Right cardiac atrium (tissue), 5 donors: ENCODE data around the gene BLOC1S3. TPM values are rescaled to one million over a fixed set of nuclear protein-coding genes. Genes with fewer than 3 reads are reported as not detected.

Source experiments
- ATAC-seq, 2 donors: fragments of 200-7000 bp; cut with Tn5 transposase; one replicate each; pipeline versions ENCODE4 v1.8.0 to v1.9.1; 2020; ENCODE audit warnings: moderate library complexity in 2 of 2, mild to moderate bottlenecking in 1 of 2
- DNase-seq, 3 donors: peaks; one replicate each; pipeline ENCODE4 v3.0.0-alpha.2; 2020
- H3K27ac ChIP-seq: one replicate; pipeline ENCODE4 v1.5.1; 2013; ENCODE audit warnings: mild to moderate bottlenecking, low read length, control low read depth, moderate library complexity
- H3K27me3 ChIP-seq: one replicate; pipeline ENCODE4 v1.6.1; 2013; ENCODE audit not compliant: control insufficient read depth, insufficient read depth
- H3K4me1 ChIP-seq: one replicate; pipeline ENCODE4 v1.6.1; 2013; ENCODE audit warnings: low read length; ENCODE audit not compliant: control insufficient read depth, insufficient read depth
- H3K4me3 ChIP-seq: one replicate; pipeline ENCODE4 v1.5.1; 2013; ENCODE audit warnings: low read length, control low read depth
- H3K9me3 ChIP-seq: one replicate; pipeline ENCODE4 v1.6.1; 2013; ENCODE audit warnings: low read length; ENCODE audit not compliant: control insufficient read depth
- WGBS: extraction: QIAGEN DNeasy Blood & Tissue Kit; methylation state at CpG from one replicate; pipeline ENCODE4 v1.1.7; 2013; 5-methylcytosine and 5-hydroxymethylcytosine counted together
- intact Hi-C, 4 donors: fragments of 100-400 bp; cut with DNase I; formaldehyde crosslinking; loops; one replicate each; pipeline versions ENCODE4 v1.11.0 to v1.14.0; 2022 to 2023
- polyA plus RNA-seq: library from polyadenylated mRNA; stranded (reverse); fragments of 200-250 nt; gene quantifications from one replicate; pipeline ENCODE4 v1.2.3, GENCODE V29; 2013
- total RNA-seq, 4 donors: library from RNA; stranded (reverse); fragmentation: NEBNext Ultra II Directional; extraction: Animal tissue kit (Norgen Biotek cat#: 25700); gene quantifications; one replicate each; pipeline ENCODE4 v1.2.1, GENCODE V29; 2021
- donor health status: healthy with polysubstance abuse.
- donor health status: DM: no; HTN: yes; CAD: no.
- donor health status: DM: no; HTN: no; CAD: no.
- donor health status: DM: no; HTN: yes; CAD: no; lungs with severe emphysema.
- donor health status: DM: yes; HTN: yes; CAD: no.

Gene BLOC1S3
- total and polyA plus RNA-seq, 5 donors: 2.4 to 8.2 (median 5.9) TPM

GRCh38 chr19:45191375-45191774, 12.8 kb downstream of the BLOC1S3 start:
- Histone ChIP-seq H3K27me3 (no peaks in the 10 kb centered on the region), H3K4me1 (no peaks in the 10 kb centered on the region), H3K27ac (no peak overlapping the region), H3K9me3 (no peaks in the 10 kb centered on the region), H3K4me3 (no peak overlapping the region)
- WGBS: 91% methylated on average over 4 of the region's 4 CpGs
- ATAC-seq (no peak), DNase-seq (peak in 1 of 3 donors; percentile 3)
- intact Hi-C loops: loop anchor here in 2 of 4 donors (10.0 kb wide), 1 partner anchor 53 kb away; the partner anchor contains the start of gene EXOC3L2 (in 2 of the 2)

GRCh38 chr19:45195764-45196163, 17.2 kb downstream of the BLOC1S3 start:
- H3K27ac ChIP-seq: no peak overlapping the region

GRCh38 chr19:45200568-45200967, 22.0 kb downstream of the BLOC1S3 start:
- peak; percentile 47 to 66 (median 53) for DNase-seq
- 38% methylated on average over 4 of the region's 4 CpGs for WGBS
- Histone ChIP-seq H3K9me3 (no peaks in the 10 kb centered on the region), H3K4me3 (no peak overlapping the region), H3K27ac (no peak overlapping the region), H3K4me1 (no peaks in the 10 kb centered on the region), H3K27me3 (no peaks in the 10 kb centered on the region)
- intact Hi-C loops: loop anchor here in 1 of 4 donors (5.0 kb wide), 1 partner anchor 137 kb away; no protein-coding TSS in a partner anchor
- peak; percentile 79 to 87 for ATAC-seq

More at GRCh38 chr19:45195764-45196163, 17.2 kb downstream of the BLOC1S3 start:
- Histone ChIP-seq H3K27me3 (no peaks in the 10 kb centered on the region), H3K9me3 (no peaks in the 10 kb centered on the region), H3K4me1 (no peaks in the 10 kb centered on the region), H3K4me3 (no peak overlapping the region)
- 90% methylated on average over 6 of the region's 6 CpGs for WGBS
- ATAC-seq (no peak), DNase-seq (no peak)
- intact Hi-C loops: loop anchor here in 2 of 4 donors (10.0 kb wide), 1 partner anchor 49 kb away; the partner anchor contains the start of gene EXOC3L2 (in 2 of the 2)

- no peaks in the 10 kb centered on the region for H3K27me3 ChIP-seq
- no peaks in the 10 kb centered on the region for H3K4me1 ChIP-seq
- intact Hi-C loops: loop anchor here in 1 of 4 donors (5.0 kb wide), 1 partner anchor 135 kb away; no protein-coding TSS in a partner anchor
- 81% methylated on average over 6 of the region's 6 CpGs for WGBS
- H3K9me3 ChIP-seq: no peaks in the 10 kb centered on the region
- H3K4me3 ChIP-seq: no peak overlapping the region
- no peak overlapping the region for H3K27ac ChIP-seq
- peak in 1 of 2 donors; percentile 64 for ATAC-seq
- no peak for DNase-seq
Measured at GRCh38 chr19:45202637-45203036, 24.1 kb downstream of the BLOC1S3 start.

GRCh38 chr19:45205810-45206209, 27.2 kb downstream of the BLOC1S3 start:
- ATAC-seq (no peak), DNase-seq (no peak)
- H3K4me3 ChIP-seq: no peak overlapping the region
- 86% methylated on average over 12 of the region's 12 CpGs for WGBS
- H3K27me3 ChIP-seq: no peaks in the 10 kb centered on the region
- no peaks in the 10 kb centered on the region for H3K4me1 ChIP-seq
- H3K27ac ChIP-seq: no peak overlapping the region
- intact Hi-C loops: no loop called here
- no peaks in the 10 kb centered on the region for H3K9me3 ChIP-seq

- no peak for ATAC-seq
- 97% methylated on average over 3 of the region's 3 CpGs for WGBS
- no peaks in the 10 kb centered on the region for H3K27me3 ChIP-seq
Measured at GRCh38 chr19:45206328-45206727, 27.7 kb downstream of the BLOC1S3 start.

GRCh38 chr19:45211751-45212381, 33.3 kb downstream of the BLOC1S3 start:
- H3K27ac ChIP-seq: no peak overlapping the region
- 32% methylated on average over 17 of the region's 17 CpGs for WGBS
- ATAC-seq (peak; percentile 89 to 93), DNase-seq (peak; percentile 77 to 90 (median 88))
- no peaks in the 10 kb centered on the region for H3K9me3 ChIP-seq
- H3K4me3 ChIP-seq: no peak overlapping the region
- no peaks in the 10 kb centered on the region for H3K27me3 ChIP-seq
- intact Hi-C loops: no loop called here
- peaks cover 2% of the 10 kb centered on the region for H3K4me1 ChIP-seq

More at GRCh38 chr19:45206328-45206727, 27.7 kb downstream of the BLOC1S3 start:
- intact Hi-C loops: no loop called here
- H3K4me3 ChIP-seq: no peak overlapping the region
- no peaks in the 10 kb centered on the region for H3K4me1 ChIP-seq
- H3K9me3 ChIP-seq: no peaks in the 10 kb centered on the region
- H3K27ac ChIP-seq: no peak overlapping the region
- DNase-seq: no peak

- peak in 1 of 3 donors; percentile 46 for DNase-seq
- intact Hi-C loops: no loop called here
- Histone ChIP-seq H3K4me1 (peaks cover 2% of the 10 kb centered on the region), H3K9me3 (no peaks in the 10 kb centered on the region), H3K27ac (no peak overlapping the region), H3K27me3 (no peaks in the 10 kb centered on the region), H3K4me3 (no peak overlapping the region)
- 74% methylated on average over 23 of the region's 23 CpGs for WGBS
- ATAC-seq: no peak
Measured at GRCh38 chr19:45213031-45213430, 34.4 kb downstream of the BLOC1S3 start.

GRCh38 chr19:45215391-45216191, 37.0 kb downstream of the BLOC1S3 start:
- WGBS: 22% methylated on average over 35 of the region's 35 CpGs
- ATAC-seq (peak; percentile 10 to 22), DNase-seq (peak; percentile 32 to 76 (median 63))
- Histone ChIP-seq H3K4me3 (no peak overlapping the region), H3K27ac (no peak overlapping the region), H3K4me1 (peaks cover 2% of the 10 kb centered on the region), H3K27me3 (no peaks in the 10 kb centered on the region), H3K9me3 (no peaks in the 10 kb centered on the region)
- intact Hi-C loops: no loop called here

GRCh38 chr19:45216667-45217066, 38.1 kb downstream of the BLOC1S3 start:
- DNase-seq (peak in 1 of 3 donors; percentile 1), ATAC-seq (no peak)
- H3K9me3 ChIP-seq: no peaks in the 10 kb centered on the region
- no peaks in the 10 kb centered on the region for H3K27me3 ChIP-seq
- intact Hi-C loops: no loop called here
- peaks cover 2% of the 10 kb centered on the region for H3K4me1 ChIP-seq
- WGBS: 53% methylated on average over 6 of the region's 6 CpGs
- no peak overlapping the region for H3K4me3 ChIP-seq
- no peak overlapping the region for H3K27ac ChIP-seq
